Activated CD4-positive, alpha-beta T cell treated with anti-CD3 and anti-CD28 coated beads, Interleukin-2, amount 10 ng/mL, durations not matched to agents 24 days and 14 days (primary cell): ENCODE measurements around the gene CEP76. TPM values are rescaled to one million over a fixed set of nuclear protein-coding genes. Genes with fewer than 3 reads are reported as not detected.

Source experiments
- DNase-seq: peaks from one replicate; pipeline ENCODE4 v3.0.0; 2022
- H3K27ac Mint-ChIP-seq: one replicate; pipeline ENCODE4 v1.8.0; 2022; ENCODE audit warnings: mild to moderate bottlenecking, mixed read lengths
- H3K27me3 Mint-ChIP-seq: one replicate; pipeline ENCODE4 v1.8.0; 2022; ENCODE audit warnings: mixed read lengths
- H3K36me3 Mint-ChIP-seq: one replicate; pipeline ENCODE4 v1.8.0; 2022; ENCODE audit warnings: low read depth, mild to moderate bottlenecking, mixed read lengths
- H3K4me1 Mint-ChIP-seq: one replicate; pipeline ENCODE4 v1.8.0; 2021; ENCODE audit warnings: mixed read lengths
- H3K4me3 Mint-ChIP-seq: one replicate; pipeline ENCODE4 v1.8.0; 2022; ENCODE audit warnings: mild to moderate bottlenecking, moderate library complexity, mixed read lengths
- H3K9me3 Mint-ChIP-seq: one replicate; pipeline ENCODE4 v1.8.0; 2021; ENCODE audit warnings: mixed read lengths
- intact Hi-C: fragments of 100-400 bp; cut with micrococcal nuclease; formaldehyde crosslinking; loops from one replicate; pipeline ENCODE4 v1.15.1; 2023
- total RNA-seq: library from RNA; stranded (reverse); gene quantifications from 2 replicates; pipeline ENCODE4 v1.2.3, GENCODE V29; 2022

CEP76 gene
- total RNA-seq, 1 donor from 2014 or later, result 14.4 TPM

GRCh38 chr18:12686100-12686499 lies 16.4 kb downstream of the CEP76 start:
- intact Hi-C loops, result no loop called here
- peaks cover 7% of the 10 kb centered on the region for H3K4me1 Mint-ChIP-seq
- H3K9me3 Mint-ChIP-seq, result no peaks in the 10 kb centered on the region
- no peaks in the 10 kb centered on the region for H3K27me3 Mint-ChIP-seq
- no peak for DNase-seq
- H3K4me3 Mint-ChIP-seq, result no peak overlapping the region
- H3K27ac Mint-ChIP-seq, result no peak overlapping the region
- peaks cover 9% of the 10 kb centered on the region for H3K36me3 Mint-ChIP-seq

DNA sequence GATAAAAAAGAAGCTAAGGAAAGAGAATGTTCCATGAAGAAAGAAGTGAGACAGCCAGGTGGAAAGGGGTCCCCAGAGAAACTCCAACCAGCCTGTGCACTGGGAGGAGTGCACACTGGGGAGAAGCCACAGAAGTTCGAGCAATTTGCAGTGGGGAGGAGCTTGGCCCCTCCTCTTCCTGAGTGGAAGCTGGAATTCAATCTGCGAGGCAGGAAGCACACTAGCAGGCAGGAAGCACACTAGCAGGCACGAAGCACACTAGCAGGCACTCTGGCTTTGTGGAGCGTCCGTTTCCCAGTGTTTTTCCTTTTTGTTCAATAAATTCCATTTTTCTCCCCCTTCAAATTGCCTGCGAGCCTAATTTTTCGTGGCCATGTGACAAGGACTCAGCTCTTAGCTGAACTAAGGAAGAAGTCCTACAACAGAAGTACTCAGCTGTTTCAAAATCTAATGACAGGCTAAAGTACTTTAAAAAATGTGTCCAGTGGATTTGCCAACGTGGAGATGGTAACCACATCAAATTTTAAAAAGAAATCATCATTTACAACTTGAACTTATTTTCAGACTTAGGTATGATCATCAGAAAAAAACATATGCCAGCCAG lies 23.2 kb downstream of the CEP76 start:
- peak; percentile 60 for DNase-seq
- intact Hi-C loops, result no loop called here
- peaks cover 25% of the 10 kb centered on the region for H3K36me3 Mint-ChIP-seq
- no peaks in the 10 kb centered on the region for H3K27me3 Mint-ChIP-seq
- peak overlapping the region; percentile 65 for H3K27ac Mint-ChIP-seq
- H3K9me3 Mint-ChIP-seq, result no peaks in the 10 kb centered on the region
- H3K4me3 Mint-ChIP-seq, result peak overlapping the region; percentile 27
- H3K4me1 Mint-ChIP-seq, result peaks cover 8% of the 10 kb centered on the region

DNA sequence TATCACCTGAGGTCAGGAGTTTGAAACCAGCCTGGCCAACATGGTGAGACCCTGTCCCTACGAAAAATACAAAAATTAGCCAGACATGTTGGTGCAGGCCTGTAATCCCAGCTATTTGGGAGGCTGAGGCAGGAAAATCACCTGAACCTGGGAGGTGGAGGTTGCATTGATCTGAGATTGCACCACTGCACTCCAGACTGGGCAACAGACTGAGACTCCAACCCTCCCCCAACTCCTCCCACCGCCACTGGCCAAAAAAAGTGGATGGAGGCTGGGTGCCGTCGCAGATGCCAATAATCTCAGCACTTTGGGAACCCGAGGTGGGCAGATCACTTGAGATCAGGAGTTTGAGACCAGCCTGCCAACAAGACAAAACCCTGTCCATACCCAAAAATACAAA lies 34.5 kb downstream of the CEP76 start:
- peaks cover 3% of the 10 kb centered on the region for H3K4me1 Mint-ChIP-seq
- H3K9me3 Mint-ChIP-seq, result no peaks in the 10 kb centered on the region
- H3K4me3 Mint-ChIP-seq, result no peak overlapping the region
- H3K27me3 Mint-ChIP-seq, result no peaks in the 10 kb centered on the region
- peaks cover 3% of the 10 kb centered on the region for H3K36me3 Mint-ChIP-seq
- no peak overlapping the region for H3K27ac Mint-ChIP-seq
- intact Hi-C loops, result no loop called here
- DNase-seq, result no peak

DNA sequence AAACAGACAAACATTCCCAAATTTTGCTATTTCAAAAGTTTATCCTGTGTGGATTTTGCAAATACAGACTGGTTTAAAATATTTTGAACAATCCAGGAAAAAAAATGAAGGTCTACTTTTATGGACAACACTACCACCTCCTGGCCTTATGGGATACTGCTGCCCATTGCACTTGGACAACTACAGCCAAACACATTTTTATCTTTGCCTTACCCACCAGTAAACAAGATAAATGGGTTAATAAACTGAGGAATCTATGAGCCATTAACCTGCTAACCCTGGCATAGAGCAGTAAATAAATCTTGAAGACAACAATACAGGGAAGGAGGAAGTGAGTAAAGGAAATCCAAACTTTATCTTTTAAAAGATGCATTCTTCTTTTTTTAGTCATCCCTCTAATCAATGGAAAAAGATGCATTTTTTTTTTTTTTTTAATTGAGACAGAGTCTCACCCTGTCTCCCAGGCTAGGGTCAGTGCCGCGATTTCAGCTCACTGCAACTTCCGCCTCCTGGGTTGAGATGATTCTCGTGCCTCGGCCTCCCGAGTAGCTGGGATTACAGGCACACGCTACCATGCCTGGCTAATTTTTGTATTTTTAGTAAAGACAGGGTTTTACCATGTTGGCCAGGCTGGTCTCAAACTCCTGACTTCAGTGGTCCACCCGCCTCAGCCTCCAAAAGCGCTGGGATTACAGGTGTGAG lies 42.5 kb downstream of the CEP76 start:
- H3K27me3 Mint-ChIP-seq, result peaks cover 19% of the 10 kb centered on the region
- intact Hi-C loops, result loop anchor here (1.0 to 5.0 kb wide), 5 partner anchors 43 to 332 kb away; partner anchors contain the start of genes AFG3L2, CEP76, PRELID3A and PSMG2
- peak; percentile 83 for DNase-seq
- H3K36me3 Mint-ChIP-seq, result peaks cover 2% of the 10 kb centered on the region
- no peak overlapping the region for H3K27ac Mint-ChIP-seq
- H3K4me1 Mint-ChIP-seq, result peaks cover 17% of the 10 kb centered on the region
- no peaks in the 10 kb centered on the region for H3K9me3 Mint-ChIP-seq
- H3K4me3 Mint-ChIP-seq, result peak overlapping the region; percentile 19

DNA sequence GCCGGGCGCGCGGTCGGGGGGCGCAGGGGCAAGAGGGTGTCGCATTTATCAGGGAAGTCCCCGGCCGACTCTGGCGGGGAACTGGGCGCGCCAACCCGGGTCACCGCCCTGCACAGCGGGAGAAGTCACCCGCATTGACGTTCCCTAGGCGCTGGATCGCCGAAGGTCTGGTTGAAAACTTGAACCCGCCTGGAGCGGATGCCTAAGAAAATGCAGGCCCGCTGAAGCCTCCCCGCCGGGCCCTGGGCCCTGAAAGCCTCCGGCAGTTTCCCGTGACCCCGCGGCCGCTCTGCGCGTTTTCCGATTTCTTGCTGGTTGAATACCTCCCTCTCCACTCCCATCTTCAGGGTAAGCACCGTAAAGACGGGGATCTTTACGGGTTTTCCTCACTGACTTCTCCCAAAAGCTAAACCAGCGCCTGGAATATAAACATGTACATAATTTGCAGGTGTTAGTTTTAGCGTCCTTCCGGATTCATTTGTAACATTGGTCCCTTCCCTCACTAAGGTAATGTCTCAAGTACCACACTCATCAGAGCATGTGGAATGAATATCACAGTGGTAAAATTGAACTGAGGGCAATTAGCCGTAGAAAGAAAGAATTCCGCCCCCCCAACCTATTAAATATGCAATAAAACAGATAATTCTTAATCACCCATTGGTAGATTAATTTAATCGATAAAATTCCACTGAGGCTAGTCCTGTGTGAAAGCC lies 43.9 kb downstream of the CEP76 start:
- peaks cover 4% of the 10 kb centered on the region for H3K36me3 Mint-ChIP-seq
- H3K9me3 Mint-ChIP-seq, result no peaks in the 10 kb centered on the region
- intact Hi-C loops, result loop anchor here (1.0 to 5.0 kb wide), 5 partner anchors 44 to 350 kb away; partner anchors contain the start of genes AFG3L2, CEP76, PRELID3A and PSMG2
- no peak for DNase-seq
- H3K27me3 Mint-ChIP-seq, result peaks cover 23% of the 10 kb centered on the region
- peaks cover 21% of the 10 kb centered on the region for H3K4me1 Mint-ChIP-seq
- H3K4me3 Mint-ChIP-seq, result peak overlapping the region; percentile 75
- H3K27ac Mint-ChIP-seq, result peak overlapping the region; percentile 77

GRCh38 chr18:12657684-12658425 lies 44.7 kb downstream of the CEP76 start, which contains the start of gene SPIRE1:
TSS of gene SPIRE1 (minus strand) at chr18:12658107. CDS start at chr18:12657866, 241 bp downstream.
- intact Hi-C loops, result loop anchor here (1.0 to 5.0 kb wide), 5 partner anchors 45 to 350 kb away; partner anchors contain the start of genes CEP76, PRELID3A, PSMG2 and TUBB6

GRCh38 chr18:12656938-12657683 lies 45.4 kb downstream of the CEP76 start:
- Mint-ChIP-seq H3K27ac (peak overlapping the region; percentile 75), H3K4me3 (peak overlapping the region; percentile 86), H3K4me1 (peaks cover 30% of the 10 kb centered on the region), H3K9me3 (no peaks in the 10 kb centered on the region), H3K36me3 (peaks cover 4% of the 10 kb centered on the region), H3K27me3 (peaks cover 23% of the 10 kb centered on the region)
- intact Hi-C loops, result loop anchor here (1.0 to 5.0 kb wide), 2 partner anchors 237 to 250 kb away; partner anchors contain the start of gene PRELID3A
- DNase-seq, result peak; percentile 76

More at GRCh38 chr18:12657684-12658425, 44.7 kb downstream of the CEP76 start, which contains the start of gene SPIRE1:
- peaks cover 25% of the 10 kb centered on the region for H3K4me1 Mint-ChIP-seq
- H3K36me3 Mint-ChIP-seq, result peaks cover 4% of the 10 kb centered on the region
- H3K27me3 Mint-ChIP-seq, result peaks cover 23% of the 10 kb centered on the region
- DNase-seq, result peak; percentile 86
- H3K9me3 Mint-ChIP-seq, result no peaks in the 10 kb centered on the region
- H3K4me3 Mint-ChIP-seq, result peak within 1 kb of the TSS; percentile 86
- peak within 1 kb of the TSS; percentile 77 for H3K27ac Mint-ChIP-seq

DNA sequence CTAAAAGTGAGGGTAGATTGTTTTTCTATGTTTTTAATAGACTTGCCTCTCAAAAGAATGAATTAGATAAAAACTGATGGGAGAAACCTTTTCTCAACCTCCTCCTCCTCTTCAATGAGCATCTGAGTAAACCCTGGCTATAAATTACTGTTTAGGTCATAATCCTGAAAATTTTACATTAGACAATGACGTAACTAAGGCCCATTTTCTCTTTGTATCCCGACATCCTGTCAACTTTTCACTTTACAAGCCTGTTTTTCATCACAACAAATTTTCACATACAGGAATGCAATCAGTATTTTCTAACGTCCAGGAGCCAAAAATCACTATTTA lies 46.0 kb downstream of the CEP76 start:
- intact Hi-C loops, result loop anchor here (5.0 kb wide), 1 partner anchor 249 kb away; the partner anchor contains the start of gene PRELID3A
- no peak for DNase-seq
- Mint-ChIP-seq H3K4me3 (peak overlapping the region; percentile 86), H3K9me3 (no peaks in the 10 kb centered on the region), H3K27ac (peak overlapping the region; percentile 75), H3K4me1 (peaks cover 30% of the 10 kb centered on the region), H3K36me3 (peaks cover 4% of the 10 kb centered on the region), H3K27me3 (peaks cover 25% of the 10 kb centered on the region)

DNA sequence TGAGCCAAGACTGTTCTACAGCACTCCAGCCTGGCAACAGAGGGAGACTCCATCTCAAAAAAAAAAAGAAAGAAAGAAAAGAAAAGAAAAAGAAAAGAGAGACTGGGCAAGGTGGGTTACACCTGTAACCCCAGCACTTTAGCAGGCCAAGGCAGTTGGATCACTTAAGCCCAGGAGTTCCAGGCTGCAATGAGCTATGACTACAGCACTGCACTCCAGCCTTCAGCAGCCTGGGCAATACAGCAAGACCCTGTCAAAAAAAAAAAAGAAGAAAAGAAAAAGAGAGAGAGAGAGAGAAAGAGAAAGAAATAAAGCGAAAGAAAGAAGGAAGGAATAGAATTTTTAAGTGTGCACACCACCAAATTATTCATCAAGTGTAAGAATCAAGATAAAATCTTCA lies 47.6 kb downstream of the CEP76 start:
- Mint-ChIP-seq H3K4me3 (peak overlapping the region; percentile 18), H3K27ac (no peak overlapping the region), H3K36me3 (peaks cover 4% of the 10 kb centered on the region), H3K9me3 (no peaks in the 10 kb centered on the region), H3K4me1 (peaks cover 30% of the 10 kb centered on the region), H3K27me3 (peaks cover 25% of the 10 kb centered on the region)
- intact Hi-C loops, result loop anchor here (5.0 kb wide), 1 partner anchor 248 kb away; the partner anchor contains the start of gene PRELID3A
- no peak for DNase-seq

GRCh38 chr18:12652861-12653401 lies 49.6 kb downstream of the CEP76 start:
- H3K9me3 Mint-ChIP-seq, result no peaks in the 10 kb centered on the region
- intact Hi-C loops, result no loop called here
- peaks cover 25% of the 10 kb centered on the region for H3K4me1 Mint-ChIP-seq
- H3K36me3 Mint-ChIP-seq, result peaks cover 4% of the 10 kb centered on the region
- H3K27ac Mint-ChIP-seq, result peak overlapping the region; percentile 43
- peak; percentile 73 for DNase-seq
- H3K27me3 Mint-ChIP-seq, result peaks cover 18% of the 10 kb centered on the region
- peak overlapping the region; percentile 54 for H3K4me3 Mint-ChIP-seq

DNA sequence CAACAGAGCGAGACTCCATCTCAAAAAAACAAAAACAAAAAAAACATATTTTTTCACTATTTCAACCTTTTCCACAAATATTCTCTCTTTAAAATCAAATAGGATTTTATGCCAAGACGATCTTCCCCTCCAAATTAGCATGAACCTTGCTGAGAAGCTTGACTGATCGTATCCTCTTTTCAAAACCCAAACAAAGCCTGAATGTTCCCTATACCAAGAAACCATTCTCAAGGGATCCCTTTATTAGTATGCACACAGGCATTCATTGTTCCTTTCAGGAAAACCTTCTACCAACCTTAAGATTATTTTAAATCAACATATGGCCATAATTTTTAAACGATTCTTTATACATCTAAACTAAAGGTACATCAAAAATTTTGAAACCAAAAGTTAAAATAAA lies 50.9 kb downstream of the CEP76 start:
- intact Hi-C loops, result no loop called here
- no peak overlapping the region for H3K4me3 Mint-ChIP-seq
- H3K27me3 Mint-ChIP-seq, result peaks cover 15% of the 10 kb centered on the region

DNA sequence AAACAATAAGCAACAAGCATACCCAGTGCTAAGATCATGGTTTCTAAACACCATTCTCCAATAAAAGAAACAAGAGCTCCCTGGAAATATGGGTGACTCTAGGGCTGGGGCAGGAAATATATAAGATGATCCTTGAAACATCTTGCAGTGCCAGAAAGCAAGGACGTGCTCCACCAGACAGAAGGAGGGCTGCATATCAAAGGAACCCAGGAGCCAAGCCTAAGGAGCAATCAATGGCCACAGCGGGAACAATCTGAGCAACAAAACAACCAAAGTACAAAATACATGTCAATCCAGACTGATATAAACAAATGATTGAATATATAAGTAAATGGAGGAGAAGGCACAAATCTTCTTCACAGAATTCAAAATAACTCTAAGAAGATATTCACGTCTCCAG lies 54.8 kb downstream of the CEP76 start:
- Mint-ChIP-seq H3K9me3 (no peaks in the 10 kb centered on the region), H3K27me3 (peaks cover 14% of the 10 kb centered on the region), H3K4me3 (no peak overlapping the region), H3K36me3 (no peaks in the 10 kb centered on the region), H3K27ac (no peak overlapping the region), H3K4me1 (peaks cover 5% of the 10 kb centered on the region)
- intact Hi-C loops, result no loop called here
- no peak for DNase-seq

More for the DNA sequence above, 50.9 kb downstream of the CEP76 start:
- no peak for DNase-seq
- Mint-ChIP-seq H3K4me1 (peaks cover 22% of the 10 kb centered on the region), H3K9me3 (no peaks in the 10 kb centered on the region), H3K36me3 (peaks cover 3% of the 10 kb centered on the region), H3K27ac (no peak overlapping the region)
